GM12878 (cell line): Measurements from ENCODE around the gene RNPS1.

Experiments used
- BCL3 ChIP-seq: IDR thresholded peaks from 2 replicates; pipeline ENCODE4 v1.6.1; 2011; ENCODE audit warnings: borderline replicate concordance, low read depth, mild to moderate bottlenecking, moderate library complexity, low read length; ENCODE audit not compliant: insufficient read depth, poor library complexity, severe bottlenecking
- CTCF ChIP-seq, 3 experiments: IDR thresholded peaks in 2 of 3; conservative IDR thresholded peaks in 1 of 3; 2 replicates each; pipeline ENCODE4 v1.5.1; 2011; ENCODE audit warnings: low read depth in 3 of 3, low read length in 3 of 3, mild to moderate bottlenecking in 3 of 3, control low read depth in 2 of 3, moderate library complexity in 2 of 3, inconsistent platforms in 1 of 3, mixed read lengths in 1 of 3; ENCODE audit not compliant: control insufficient read depth in 2 of 3, insufficient read depth in 1 of 3; ENCODE audit errors: extremely low read depth in 1 of 3
- EGR1 ChIP-seq, 2 experiments: IDR thresholded peaks; 1 replicate in 1 of 2; 2 replicates in 1 of 2; pipeline ENCODE4 v1.6.1; 2011 to 2012; ENCODE audit warnings: low read depth in 2 of 2, low read length in 2 of 2, borderline replicate concordance in 1 of 2, mild to moderate bottlenecking in 1 of 2, moderate library complexity in 1 of 2
- EP300 ChIP-seq, 2 experiments: fragments of 150-350 bp in 1 of 2; IDR thresholded peaks; 2 replicates each; pipeline ENCODE4 v1.6.1; 2011 to 2012; ENCODE audit warnings: low read depth in 2 of 2, low read length in 2 of 2, borderline replicate concordance in 1 of 2, improper control_type of control experiment in 1 of 2, inconsistent platforms in 1 of 2; ENCODE audit not compliant: control insufficient read depth in 1 of 2
- FOS ChIP-seq: IDR thresholded peaks from 3 replicates; pipeline ENCODE4 v1.6.1; 2011; ENCODE audit warnings: borderline replicate concordance; ENCODE audit not compliant: insufficient read length; ENCODE audit errors: extremely low read depth
- HDAC2 ChIP-seq: fragments of 200-600 bp; sonication (generic); IDR thresholded peaks from 2 replicates; pipeline ENCODE4 v1.6.1; 2017
- POLR2A ChIP-seq: IDR thresholded peaks from 2 replicates; pipeline ENCODE4 v1.6.1; 2011; ENCODE audit warnings: low read depth, mild to moderate bottlenecking, low read length
- RELA ChIP-seq: fragments of 450-650 bp; IDR thresholded peaks from 2 replicates; pipeline ENCODE4 v1.8.0; 2014; ENCODE audit warnings: borderline replicate concordance; ENCODE audit not compliant: partially characterized antibody

GRCh38 chr16:2244301-2244700, 23.6 kb downstream of the RNPS1 start:
- no peak for TF ChIP-seq RELA
- TF ChIP-seq EP300 (IDR thresholded peaks at IDR 0.05; ENCODE audit: borderline replicate concordance in 1 of 2, control insufficient read depth in 1 of 2, low read depth in 2 of 2, low read length in 2 of 2) = no peak
- no peak for TF ChIP-seq CTCF (IDR thresholded peaks at IDR 0.05 in 2 of 3, conservative IDR thresholded peaks at IDR 0.05 in 1 of 3; ENCODE audit: control insufficient read depth in 2 of 3, extremely low read depth in 1 of 3, insufficient read depth in 1 of 3, low read depth in 3 of 3, low read length in 3 of 3)
- TF ChIP-seq FOS = no peak
- no peak for TF ChIP-seq HDAC2
- TF ChIP-seq POLR2A = no peak
- TF ChIP-seq EGR1 (IDR thresholded peaks at IDR 0.05; ENCODE audit: borderline replicate concordance in 1 of 2, low read depth in 2 of 2, low read length in 2 of 2) = no peak
- TF ChIP-seq BCL3 = no peak
